ENCODE measurements around the gene P2RX2. TPM values are rescaled to one million over a fixed set of nuclear protein-coding genes. Genes with fewer than 3 reads are reported as not detected.

Gene P2RX2
- total RNA-seq, 1 experiment from 2014 or later = not detected

DNA sequence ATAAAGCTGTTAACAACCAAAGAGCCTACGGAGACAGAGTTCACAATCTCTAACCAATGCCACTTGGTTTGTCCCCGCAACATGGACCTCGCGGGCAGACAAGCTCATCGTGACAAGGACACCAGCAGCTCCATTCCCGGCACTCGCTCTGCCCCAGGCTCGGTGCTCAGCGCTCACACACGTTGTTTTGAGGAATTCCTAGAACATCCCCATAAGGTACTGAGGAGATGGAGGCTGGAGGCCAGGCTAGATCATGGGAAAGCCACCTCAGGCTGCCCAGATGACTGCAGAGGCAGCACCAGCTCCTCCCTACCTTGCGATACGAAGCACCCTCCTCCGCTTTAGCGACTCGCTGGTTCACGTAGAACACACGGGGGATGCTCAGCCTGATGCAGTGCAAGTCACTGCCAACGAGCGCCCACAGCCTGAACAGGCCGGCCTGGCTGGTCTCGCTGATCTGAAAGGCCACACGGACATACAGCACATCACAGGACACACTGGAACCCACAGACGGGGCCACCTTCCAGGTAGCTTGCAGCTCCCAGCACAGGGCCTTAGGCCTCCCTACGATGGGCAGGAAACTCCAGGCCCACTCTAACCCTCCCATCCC, 30.1 kb downstream of the P2RX2 start:
- ATAC-seq (no peak), DNase-seq (ENCODE audit: low read depth, low spot score) (no peak)
- H3K4me3 ChIP-seq (replicated peaks in 1 of 2; ENCODE audit: low read depth in 1 of 2, low read length in 2 of 2) = no peak overlapping the region
- no peaks in the 10 kb centered on the region for H3K79me2 ChIP-seq (ENCODE audit: insufficient read depth, low read length)
- H3K4me1 ChIP-seq (ENCODE audit: control insufficient read depth in 1 of 2, insufficient read depth in 2 of 2, low read length in 2 of 2) = no peaks in the 10 kb centered on the region
- peaks cover 28 to 60% of the 10 kb centered on the region in 2 experiments for H3K36me3 ChIP-seq (ENCODE audit: control insufficient read depth in 1 of 2, insufficient read depth in 2 of 2, low read length in 2 of 2)
- H3K9me3 ChIP-seq (ENCODE audit: control insufficient read depth in 1 of 2, insufficient read depth in 1 of 2, low read depth in 1 of 2, low read length in 2 of 2) = no peaks in the 10 kb centered on the region
- no peaks in the 10 kb centered on the region for H3K9me2 ChIP-seq (ENCODE audit: insufficient read depth)
- ChIA-PET RAD21 (ENCODE audit: low non-redundant PET in 1 of 2, low total read pairs in 2 of 2, uncharacterized antibody in 2 of 2, unreplicated experiment in 2 of 2) (no interaction called here), POLR2A (no interaction called here), CTCF (no interaction called here)
- no peak for TF ChIP-seq JUND (IDR thresholded peaks at IDR 0.05)
- TF ChIP-seq ZNF274 (IDR thresholded peaks at IDR 0.05; ENCODE audit: low read depth, low read length) = no peak
- no peak for TF ChIP-seq ZFX (IDR thresholded peaks at IDR 0.05)
- no peak for TF ChIP-seq POLR2AphosphoS5 (IDR thresholded peaks at IDR 0.05; ENCODE audit: low read depth, low read length)
- TF ChIP-seq POLR2A (IDR thresholded peaks at IDR 0.05; ENCODE audit: borderline replicate concordance, extremely low read depth, insufficient read depth, insufficient read length) = no peak
- no peak for TF ChIP-seq ELF1 (IDR thresholded peaks at IDR 0.05; ENCODE audit: borderline replicate concordance, low read depth)
- TF ChIP-seq SIN3A (IDR thresholded peaks at IDR 0.05; ENCODE audit: low read depth) = no peak
- intact Hi-C loops (cut with micrococcal nuclease) = no loop called here
- no peak overlapping the region for H2AFZ ChIP-seq (ENCODE audit: low read depth, low read length, poor library complexity, severe bottlenecking)
- H3K9ac ChIP-seq (ENCODE audit: low read length) = no peak overlapping the region
- H3K4me2 ChIP-seq (ENCODE audit: low read length) = no peak overlapping the region
- BruUV-seq (replicated peaks) = no TSS peak
- no peaks in the 10 kb centered on the region for H3K27me3 ChIP-seq (ENCODE audit: insufficient read depth, low read length)
- H3K27ac ChIP-seq (ENCODE audit: low read depth, low read length) = no peak overlapping the region
- H4K20me1 ChIP-seq (ENCODE audit: insufficient read depth) = no peaks in the 10 kb centered on the region

DNA sequence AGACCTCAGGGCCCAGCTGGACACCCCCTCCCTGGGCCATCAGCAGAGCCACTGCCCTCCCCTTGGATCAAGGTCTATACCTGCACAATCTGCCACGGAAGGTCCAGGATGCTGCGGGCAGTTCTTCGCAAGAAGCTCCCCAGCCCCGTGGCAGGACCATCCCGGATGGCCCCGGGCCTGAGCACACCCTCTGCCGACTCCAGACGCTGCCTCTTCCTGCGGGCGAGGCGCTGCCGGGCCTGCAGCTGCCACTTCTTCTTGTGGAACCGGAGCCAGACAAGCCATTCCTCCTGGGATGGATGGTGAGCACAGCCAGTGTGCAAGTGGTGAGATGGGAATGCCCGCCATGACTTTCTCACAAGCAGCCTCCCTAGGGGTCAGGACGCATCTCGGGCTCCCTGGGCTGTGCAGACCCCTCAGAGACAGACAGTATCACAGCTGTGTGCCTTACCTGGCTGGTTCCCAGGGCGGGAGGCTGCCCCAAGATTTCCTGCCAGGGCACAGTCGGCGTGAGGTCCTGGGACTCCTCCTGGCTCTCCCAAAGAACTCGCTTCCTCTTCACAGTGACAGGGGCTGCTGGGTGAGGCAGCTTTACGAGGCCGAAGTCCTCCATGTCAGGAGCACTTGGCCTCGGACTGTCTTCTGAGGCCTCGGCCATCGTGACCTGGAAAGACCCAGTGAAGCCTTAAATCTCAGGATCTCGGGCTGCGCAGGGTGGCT, 30.8 kb downstream of the P2RX2 start:
- ATAC-seq (peak; percentile 16; the same call in 1 of the 2 replicates), DNase-seq (ENCODE audit: low read depth, low spot score) (no peak)
- Histone ChIP-seq H3K36me3 (ENCODE audit: control insufficient read depth in 1 of 2, insufficient read depth in 2 of 2, low read length in 2 of 2) (peaks cover 33 to 61% of the 10 kb centered on the region in 2 experiments), H3K27me3 (ENCODE audit: insufficient read depth, low read length) (no peaks in the 10 kb centered on the region), H3K79me2 (ENCODE audit: insufficient read depth, low read length) (no peaks in the 10 kb centered on the region), H3K9ac (ENCODE audit: low read length) (no peak overlapping the region), H3K4me2 (ENCODE audit: low read length) (no peak overlapping the region), H4K20me1 (ENCODE audit: insufficient read depth) (no peaks in the 10 kb centered on the region), H3K4me3 (replicated peaks in 1 of 2; ENCODE audit: low read depth in 1 of 2, low read length in 2 of 2) (no peak overlapping the region), H3K9me2 (ENCODE audit: insufficient read depth) (no peaks in the 10 kb centered on the region), H3K27ac (ENCODE audit: low read depth, low read length) (no peak overlapping the region), H3K4me1 (ENCODE audit: control insufficient read depth in 1 of 2, insufficient read depth in 2 of 2, low read length in 2 of 2) (no peaks in the 10 kb centered on the region), H2AFZ (ENCODE audit: low read depth, low read length, poor library complexity, severe bottlenecking) (no peak overlapping the region), H3K9me3 (ENCODE audit: control insufficient read depth in 1 of 2, insufficient read depth in 1 of 2, low read depth in 1 of 2, low read length in 2 of 2) (no peaks in the 10 kb centered on the region)
- no TSS peak for BruUV-seq (replicated peaks)
- POLR2A ChIA-PET = no interaction called here
- intact Hi-C loops (cut with micrococcal nuclease) = no loop called here
- RAD21 ChIA-PET (ENCODE audit: low non-redundant PET in 1 of 2, low total read pairs in 2 of 2, uncharacterized antibody in 2 of 2, unreplicated experiment in 2 of 2) = no interaction called here
- CTCF ChIA-PET = no interaction called here
- TF ChIP-seq ELF1 (IDR thresholded peaks at IDR 0.05; ENCODE audit: borderline replicate concordance, low read depth) (no peak), SRF (IDR thresholded peaks at IDR 0.05; ENCODE audit: low read depth) (no peak)
- TF ChIP-seq, protein P1, sequence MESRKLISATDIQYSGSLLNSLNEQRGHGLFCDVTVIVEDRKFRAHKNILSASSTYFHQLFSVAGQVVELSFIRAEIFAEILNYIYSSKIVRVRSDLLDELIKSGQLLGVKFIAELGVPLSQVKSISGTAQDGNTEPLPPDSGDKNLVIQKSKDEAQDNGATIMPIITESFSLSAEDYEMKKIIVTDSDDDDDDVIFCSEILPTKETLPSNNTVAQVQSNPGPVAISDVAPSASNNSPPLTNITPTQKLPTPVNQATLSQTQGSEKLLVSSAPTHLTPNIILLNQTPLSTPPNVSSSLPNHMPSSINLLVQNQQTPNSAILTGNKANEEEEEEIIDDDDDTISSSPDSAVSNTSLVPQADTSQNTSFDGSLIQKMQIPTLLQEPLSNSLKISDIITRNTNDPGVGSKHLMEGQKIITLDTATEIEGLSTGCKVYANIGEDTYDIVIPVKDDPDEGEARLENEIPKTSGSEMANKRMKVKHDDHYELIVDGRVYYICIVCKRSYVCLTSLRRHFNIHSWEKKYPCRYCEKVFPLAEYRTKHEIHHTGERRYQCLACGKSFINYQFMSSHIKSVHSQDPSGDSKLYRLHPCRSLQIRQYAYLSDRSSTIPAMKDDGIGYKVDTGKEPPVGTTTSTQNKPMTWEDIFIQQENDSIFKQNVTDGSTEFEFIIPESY (IDR thresholded peaks at IDR 0.05; ENCODE audit: extremely low read depth, insufficient replicate concordance, low read length) = no peak
- TF ChIP-seq, protein P2, sequence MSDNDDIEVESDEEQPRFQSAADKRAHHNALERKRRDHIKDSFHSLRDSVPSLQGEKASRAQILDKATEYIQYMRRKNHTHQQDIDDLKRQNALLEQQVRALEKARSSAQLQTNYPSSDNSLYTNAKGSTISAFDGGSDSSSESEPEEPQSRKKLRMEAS (IDR thresholded peaks at IDR 0.05) = no peak
- TF ChIP-seq, protein P3, sequence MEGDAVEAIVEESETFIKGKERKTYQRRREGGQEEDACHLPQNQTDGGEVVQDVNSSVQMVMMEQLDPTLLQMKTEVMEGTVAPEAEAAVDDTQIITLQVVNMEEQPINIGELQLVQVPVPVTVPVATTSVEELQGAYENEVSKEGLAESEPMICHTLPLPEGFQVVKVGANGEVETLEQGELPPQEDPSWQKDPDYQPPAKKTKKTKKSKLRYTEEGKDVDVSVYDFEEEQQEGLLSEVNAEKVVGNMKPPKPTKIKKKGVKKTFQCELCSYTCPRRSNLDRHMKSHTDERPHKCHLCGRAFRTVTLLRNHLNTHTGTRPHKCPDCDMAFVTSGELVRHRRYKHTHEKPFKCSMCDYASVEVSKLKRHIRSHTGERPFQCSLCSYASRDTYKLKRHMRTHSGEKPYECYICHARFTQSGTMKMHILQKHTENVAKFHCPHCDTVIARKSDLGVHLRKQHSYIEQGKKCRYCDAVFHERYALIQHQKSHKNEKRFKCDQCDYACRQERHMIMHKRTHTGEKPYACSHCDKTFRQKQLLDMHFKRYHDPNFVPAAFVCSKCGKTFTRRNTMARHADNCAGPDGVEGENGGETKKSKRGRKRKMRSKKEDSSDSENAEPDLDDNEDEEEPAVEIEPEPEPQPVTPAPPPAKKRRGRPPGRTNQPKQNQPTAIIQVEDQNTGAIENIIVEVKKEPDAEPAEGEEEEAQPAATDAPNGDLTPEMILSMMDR (IDR thresholded peaks at IDR 0.05 in 2 of 3, conservative IDR thresholded peaks at IDR 0.05 in 1 of 3; ENCODE audit: borderline replicate concordance in 1 of 3, insufficient read depth in 1 of 3, low read depth in 2 of 3, low read length in 2 of 3) = no peak

Data from HCT116 (cell line).